ENCODE measurements around the gene SLC26A11. TPM values are rescaled to one million over a fixed set of nuclear protein-coding genes. Genes with fewer than 3 reads are reported as not detected.
A peak's percentile ranks its signal among the peaks of the same experiment; 100 is the strongest.
"Not testable (repeated sequence)": the region's sequence is repeated elsewhere in the genome, so short reads cannot be mapped to it uniquely, and the experiment has no call there.

The SLC26A11 gene
- total RNA-seq, 1 experiment from 2014 or later, result 7.6 TPM

DNA sequence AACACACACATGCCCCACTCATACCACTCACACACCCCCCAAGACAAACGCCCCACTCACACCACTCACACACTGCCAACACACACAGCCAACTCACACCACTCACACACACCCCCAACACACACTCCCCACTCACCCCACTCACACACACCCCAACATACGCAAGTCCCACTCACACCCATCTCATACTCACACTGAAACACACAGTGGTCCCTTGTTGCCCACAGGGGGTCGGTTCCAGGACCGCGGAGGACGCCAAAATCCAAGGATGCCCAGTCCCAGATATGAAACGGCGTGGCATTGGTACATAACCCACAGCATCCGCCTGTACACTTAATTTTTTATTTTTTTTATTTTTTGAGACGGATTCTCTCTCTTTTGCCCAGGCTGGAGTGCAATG, 61.3 kb downstream of the SLC26A11 start:
- DNase-seq (ENCODE audit: low read depth), result no peak

DNA sequence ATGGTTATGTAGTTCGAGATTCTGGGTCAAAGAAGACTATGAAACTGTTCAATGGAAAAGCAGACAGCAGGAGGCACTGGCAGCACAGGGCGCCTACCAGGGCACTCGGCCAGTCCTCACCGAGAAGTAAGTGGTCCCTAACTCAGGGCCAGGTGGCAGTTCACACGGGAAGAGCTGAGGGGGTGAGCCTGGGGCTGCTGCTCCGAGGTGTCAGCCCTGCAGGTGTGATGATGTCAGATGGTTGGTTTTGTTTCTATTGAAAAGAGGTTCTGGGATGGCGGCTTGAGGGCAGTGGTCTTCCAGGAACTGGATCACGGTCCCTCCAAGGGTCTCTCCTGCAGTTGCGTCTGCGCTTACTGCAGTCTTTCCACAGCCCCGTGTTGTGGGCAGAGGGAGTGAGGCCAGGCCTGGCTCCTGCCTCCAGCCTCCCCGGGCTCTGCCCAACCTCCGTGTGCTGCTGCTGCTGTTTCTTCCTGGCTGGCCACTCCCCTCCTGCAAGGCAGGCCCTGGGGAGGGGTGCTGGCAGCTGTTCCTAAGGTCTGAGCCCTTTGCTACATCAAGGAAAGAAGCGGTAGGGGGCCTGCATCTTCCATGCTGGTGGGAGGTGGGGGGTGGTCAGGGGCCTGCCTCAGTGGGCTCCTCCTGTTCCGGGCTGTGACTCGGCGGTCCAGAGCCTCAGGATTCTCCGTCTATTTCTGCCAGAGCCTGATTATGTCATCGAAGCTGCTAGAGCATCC, 63.1 kb downstream of the SLC26A11 start:
- no peak for DNase-seq (ENCODE audit: low read depth)

DNA sequence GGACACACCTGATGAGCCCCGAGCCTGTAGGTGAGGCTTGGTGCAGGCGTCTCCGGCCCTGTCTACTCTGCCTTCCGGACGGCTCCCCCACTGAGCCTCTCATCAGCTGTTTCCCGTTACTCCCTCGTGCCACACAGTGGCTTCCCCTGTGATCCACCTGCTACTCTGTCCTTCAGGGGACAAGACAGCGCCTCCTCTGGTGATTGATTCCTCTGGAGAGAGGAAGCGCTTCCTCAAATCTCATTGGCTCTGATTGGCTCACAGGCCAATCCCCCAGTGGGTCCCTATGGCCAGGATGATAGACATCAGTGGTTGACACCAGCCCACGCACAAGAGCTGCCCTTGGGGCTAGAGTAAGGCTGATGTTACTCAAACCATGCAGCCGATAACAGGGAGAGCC, 64.4 kb downstream of the SLC26A11 start:
- no peak for DNase-seq (ENCODE audit: low read depth)

DNA sequence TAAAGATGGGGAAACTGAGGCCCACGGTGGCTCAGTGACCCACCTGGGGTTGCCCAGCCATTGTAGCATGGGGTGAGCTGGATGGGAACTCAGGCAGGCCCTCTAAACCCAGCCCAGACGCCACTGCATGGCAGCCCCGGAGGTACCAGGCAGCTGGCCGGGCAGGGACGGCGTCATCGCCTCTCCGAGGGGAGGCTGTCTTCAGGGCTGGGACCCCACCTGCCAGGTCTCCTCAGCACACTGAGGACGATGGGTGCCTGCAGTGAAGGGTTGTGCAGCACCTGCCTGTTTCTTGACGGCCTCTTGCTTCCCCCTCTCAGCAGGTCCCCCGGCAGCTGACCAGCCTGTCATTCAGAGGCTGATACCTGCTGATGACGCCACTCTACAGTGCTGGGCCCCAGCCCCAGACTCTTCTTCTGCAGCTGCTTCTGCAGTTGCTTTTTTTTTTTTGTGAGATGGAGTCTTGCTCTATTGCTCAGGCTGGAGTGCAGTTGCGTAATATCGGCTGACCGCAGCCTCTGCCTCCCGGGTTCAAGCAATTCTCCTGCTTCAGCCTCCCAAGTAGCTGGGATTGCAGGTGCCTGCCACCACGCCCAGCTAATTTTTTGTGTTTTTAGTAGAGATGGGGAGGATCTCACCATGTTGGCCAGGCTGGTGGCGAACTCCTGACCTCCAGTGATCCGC, 65.2 kb downstream of the SLC26A11 start:
- no peak for DNase-seq (ENCODE audit: low read depth)

DNA sequence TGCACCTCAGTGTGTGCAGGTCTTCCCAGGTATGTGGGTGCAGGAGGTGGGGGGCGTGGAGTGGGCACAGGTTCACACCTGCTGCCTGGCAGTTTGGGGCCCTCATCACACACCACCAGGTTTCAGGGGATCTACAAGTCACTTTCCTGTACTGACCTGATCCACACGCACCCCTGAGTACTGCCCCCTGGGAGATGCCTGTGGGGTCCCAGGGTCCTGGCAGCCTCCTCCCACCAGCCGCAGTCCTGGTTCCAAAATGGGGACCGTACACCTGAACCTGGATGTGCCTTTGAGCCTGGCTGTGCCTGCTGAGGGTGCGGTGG, 66.4 kb downstream of the SLC26A11 start:
- DNase-seq (ENCODE audit: low read depth), result no peak

DNA sequence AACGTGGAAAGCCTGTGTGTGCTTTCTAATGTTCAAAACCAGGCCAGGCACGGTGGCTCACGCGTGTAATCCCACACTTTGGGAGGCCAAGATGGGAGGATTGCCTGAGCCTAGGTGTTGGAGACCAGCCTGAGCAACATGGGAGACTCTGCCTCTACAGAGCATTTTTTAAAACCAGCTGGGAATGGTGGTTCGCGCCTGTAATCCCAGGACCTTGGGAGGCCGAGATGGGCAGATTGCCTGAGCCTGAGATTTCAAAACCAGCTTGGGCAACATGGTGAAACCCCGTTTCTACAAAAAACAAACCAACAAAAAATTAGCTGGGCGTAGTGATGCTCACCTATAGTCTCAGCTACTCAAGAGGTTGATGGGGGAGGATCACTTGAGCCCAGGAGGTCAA, 66.8 kb downstream of the SLC26A11 start:
- no peak for DNase-seq (ENCODE audit: low read depth)

DNA sequence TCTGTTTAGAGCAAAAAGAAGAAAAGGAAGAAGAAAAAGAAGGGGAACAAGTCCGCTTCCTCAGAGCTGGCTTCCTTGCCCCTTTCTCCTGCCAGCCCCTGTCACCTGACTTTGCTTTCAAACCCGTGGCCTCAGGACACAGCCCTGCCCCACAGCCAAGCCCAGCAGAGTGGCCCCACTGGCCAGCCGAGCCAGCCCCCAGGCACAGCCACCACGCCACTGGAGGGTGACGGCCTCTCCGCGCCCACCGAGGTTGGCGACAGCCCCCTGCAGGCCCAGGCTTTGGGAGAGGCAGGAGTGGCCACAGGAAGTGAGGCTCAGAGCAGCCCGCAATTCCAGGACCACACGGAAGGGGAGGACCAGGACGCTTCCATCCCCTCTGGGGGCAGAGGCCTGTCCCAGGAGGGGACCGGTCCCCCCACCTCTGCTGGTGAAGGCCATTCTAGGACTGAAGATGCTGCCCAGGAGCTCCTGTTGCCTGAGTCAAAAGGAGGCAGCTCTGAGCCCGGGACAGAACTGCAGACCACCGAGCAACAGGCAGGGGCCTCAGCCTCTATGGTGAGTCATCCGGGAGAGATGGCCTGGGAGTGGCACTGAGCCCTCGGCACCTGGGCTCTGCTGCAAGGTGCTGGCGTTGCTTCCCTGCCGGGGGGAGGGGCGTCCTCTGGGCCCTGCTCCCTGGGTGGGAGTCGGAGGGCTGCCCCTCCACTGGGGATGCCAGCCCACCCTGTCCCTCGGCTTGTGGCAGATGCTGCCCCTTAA, 67.8 kb downstream of the SLC26A11 start:
- no peak for DNase-seq (ENCODE audit: low read depth)

DNA sequence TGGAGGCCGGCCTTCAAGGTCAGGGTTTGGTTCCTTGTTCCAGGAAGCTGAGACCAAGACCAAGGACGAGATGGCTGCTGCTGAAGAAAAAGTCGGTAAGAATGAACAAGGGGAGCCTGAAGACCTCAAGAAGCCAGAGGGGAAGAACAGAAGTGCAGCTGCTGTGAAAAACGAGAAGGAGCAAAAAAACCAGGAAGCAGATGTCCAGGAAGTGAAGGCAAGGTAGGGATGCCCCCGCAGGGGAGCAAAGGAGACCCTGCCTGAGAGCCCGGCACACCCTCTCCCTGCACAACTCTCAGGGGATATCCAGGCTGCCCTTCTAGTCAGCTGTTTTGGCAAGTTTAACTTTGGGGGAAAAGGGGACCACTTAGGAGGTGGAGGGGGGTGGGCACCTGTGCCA, 69.4 kb downstream of the SLC26A11 start:
- DNase-seq (ENCODE audit: low read depth), result no peak

DNA sequence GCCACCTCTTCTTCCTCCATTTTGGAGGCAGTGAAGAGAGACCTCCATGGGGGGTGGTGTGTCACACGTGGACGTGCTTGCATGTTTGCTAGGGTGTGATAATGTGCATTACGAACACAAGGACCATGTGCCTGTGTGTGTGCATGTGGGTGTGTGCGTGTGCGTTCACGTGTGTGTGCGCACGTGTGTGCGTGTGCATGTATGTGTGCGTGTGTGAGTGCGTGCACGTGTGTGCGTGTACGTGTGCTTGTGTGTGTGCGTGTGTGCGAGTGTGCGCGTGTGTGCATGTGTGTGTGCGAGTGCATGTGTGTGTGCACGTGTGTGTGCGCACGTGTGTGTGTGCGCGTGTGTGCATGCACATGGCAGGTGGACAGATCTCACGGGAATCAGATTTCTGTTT, 69.9 kb downstream of the SLC26A11 start:
- DNase-seq (ENCODE audit: low read depth), result no peak

DNA sequence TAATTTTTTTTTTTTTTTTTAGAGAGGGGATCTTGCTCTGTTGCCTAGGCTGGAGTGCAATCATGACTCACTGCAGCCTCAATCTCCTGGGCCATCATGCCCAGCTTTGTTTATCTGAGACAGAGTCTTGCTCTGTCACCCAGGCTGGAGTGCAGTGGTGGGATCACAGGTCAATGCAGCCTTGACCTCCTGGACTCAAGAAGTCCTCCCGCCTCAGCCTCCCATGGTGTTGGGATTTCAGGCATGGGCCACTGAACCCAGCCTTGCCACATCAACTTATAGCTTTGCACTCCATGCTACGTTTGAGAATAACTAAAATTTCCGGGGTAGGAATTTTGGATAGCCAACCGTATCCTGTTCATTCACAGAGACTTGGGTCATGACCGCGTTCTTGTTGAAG, 71.0 kb downstream of the SLC26A11 start:
- DNase-seq (ENCODE audit: low read depth), result no peak

DNA sequence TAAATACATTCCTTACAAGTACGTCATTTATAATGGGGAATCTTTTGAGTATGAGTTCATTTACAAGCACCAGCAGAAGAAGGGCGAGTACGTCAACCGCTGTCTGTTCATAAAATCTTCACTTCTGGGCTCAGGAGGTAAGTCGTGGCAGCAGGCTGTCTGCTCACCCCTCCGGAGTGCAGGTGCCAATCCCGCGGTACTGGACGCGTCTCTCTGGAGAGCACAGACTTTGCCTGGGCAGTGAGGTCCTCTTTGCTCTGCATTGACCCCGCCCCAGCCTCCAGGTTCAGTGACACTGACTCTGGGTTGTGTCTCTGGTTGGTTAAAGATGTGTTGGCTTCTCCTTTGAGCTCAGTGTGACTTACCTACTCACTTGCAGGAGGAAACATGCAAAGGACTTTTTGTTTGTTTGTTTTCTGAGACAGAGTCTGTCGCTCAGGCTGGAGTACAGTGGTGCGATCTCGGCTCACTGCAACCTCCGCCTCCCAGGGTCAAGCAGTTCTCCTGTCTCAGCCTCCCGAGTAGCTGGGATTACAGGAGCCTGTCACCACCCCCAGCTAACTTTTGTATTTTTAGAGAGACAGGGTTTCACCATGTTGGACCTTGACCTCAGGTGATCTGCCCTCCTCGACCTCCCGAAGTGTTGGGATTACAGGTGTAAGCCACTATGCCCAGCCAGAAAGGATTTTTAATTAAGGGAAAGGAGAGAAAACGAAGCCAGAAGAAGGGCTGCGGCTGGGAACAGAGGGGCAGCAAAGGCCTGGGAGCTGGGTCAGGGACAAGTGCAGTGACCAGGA, 71.7 kb downstream of the SLC26A11 start:
- DNase-seq (ENCODE audit: low read depth), result no peak

DNA sequence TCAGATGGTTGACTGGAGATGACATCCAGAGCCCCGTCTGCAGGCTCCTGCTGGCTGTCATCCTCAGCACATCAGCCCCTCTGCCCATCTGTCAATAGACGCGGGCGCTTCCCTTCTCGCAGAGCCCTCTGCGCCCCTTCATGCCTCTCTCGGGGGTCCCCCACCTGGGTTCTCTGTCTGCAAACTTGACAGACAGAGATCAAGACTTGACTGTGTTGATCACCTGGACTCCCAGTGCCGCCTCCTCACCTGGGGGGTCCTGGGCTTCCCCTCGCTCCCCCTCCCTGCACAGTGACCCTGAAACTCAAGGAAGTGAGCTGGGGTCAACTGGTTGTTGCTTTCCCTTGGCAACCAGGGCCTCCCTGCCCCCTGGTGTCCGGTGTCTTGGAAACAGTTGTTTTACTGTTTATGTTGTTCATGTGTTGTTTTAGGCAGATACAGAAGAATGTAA, 72.3 kb downstream of the SLC26A11 start:
- peak; percentile 15 for DNase-seq (ENCODE audit: low read depth)

DNA sequence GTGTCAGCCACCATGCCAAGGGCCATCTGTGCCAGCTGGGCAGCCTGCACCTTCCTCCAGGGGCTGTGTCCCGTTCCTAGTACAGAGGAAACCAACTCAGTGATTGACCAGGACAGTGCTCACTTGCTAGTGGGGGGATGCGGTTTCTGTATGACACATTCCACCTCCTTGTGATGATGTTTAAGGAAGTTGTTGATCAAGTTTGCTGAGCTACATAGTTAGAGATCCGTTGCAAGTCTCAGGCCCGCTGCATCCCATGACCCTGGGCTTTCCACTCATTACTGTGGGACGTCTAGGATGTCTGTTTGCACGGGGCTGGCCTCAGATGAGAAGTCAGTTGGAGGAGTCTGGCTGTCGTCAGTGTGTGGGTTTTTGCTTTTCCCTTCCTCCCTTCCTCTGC, 74.0 kb downstream of the SLC26A11 start:
- no peak for DNase-seq (ENCODE audit: low read depth)

DNA sequence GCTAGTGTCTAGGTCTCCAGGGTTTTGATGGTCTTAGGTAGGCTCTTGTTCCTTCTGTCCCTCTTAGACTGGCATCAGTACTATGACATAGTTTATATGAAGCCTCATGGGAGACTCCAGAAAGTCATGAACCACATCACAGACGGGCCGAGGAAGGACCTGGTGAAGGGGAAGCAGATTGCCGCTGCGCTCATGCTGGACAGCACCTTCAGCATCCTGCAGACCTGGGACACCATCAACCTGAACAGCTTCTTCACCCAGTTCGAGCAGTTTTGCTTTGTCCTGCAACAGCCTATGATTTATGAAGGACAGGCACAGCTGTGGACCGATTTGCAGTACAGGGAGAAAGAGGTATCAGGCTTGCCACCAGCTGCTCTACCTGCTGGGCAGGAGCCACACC, 74.4 kb downstream of the SLC26A11 start:
- DNase-seq (ENCODE audit: low read depth), result no peak

DNA sequence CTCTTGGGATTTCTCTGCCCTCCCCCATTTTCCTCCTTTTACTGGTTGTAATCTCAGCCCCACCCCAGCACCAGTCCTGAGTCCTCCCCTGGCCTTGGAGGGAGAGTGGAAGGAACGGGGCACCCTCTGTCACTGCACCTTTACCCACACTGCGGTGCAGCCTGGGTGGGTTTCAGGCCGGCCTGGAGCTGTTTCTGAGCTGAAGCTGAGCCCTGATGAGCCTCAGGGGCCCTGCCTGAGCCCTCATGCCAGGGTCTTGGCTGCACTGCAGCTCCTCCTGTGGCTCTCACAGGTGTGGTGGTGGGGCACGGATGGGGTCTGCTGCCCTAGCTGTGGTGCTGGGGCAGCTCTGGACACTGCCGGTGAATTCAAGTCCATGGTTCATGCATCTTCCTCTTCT, 74.9 kb downstream of the SLC26A11 start:
- DNase-seq (ENCODE audit: low read depth), result no peak

DNA sequence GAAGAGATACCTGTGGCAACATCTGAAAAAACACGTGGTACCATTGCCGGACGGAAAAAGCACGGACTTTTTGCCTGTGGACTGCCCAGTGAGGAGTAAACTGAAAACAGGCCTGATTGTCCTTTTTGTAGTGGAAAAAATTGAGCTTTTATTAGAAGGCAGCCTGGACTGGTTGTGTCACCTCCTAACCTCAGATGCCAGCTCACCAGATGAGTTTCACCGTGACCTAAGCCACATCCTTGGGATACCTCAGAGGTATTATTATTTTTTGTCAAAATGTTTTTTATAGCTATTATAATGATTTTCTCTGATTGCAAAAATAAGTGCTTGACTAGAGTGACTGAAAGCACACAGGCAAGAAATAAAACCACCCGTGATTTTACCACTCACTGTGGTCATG, 75.3 kb downstream of the SLC26A11 start:
- no peak for DNase-seq (ENCODE audit: low read depth)

DNA sequence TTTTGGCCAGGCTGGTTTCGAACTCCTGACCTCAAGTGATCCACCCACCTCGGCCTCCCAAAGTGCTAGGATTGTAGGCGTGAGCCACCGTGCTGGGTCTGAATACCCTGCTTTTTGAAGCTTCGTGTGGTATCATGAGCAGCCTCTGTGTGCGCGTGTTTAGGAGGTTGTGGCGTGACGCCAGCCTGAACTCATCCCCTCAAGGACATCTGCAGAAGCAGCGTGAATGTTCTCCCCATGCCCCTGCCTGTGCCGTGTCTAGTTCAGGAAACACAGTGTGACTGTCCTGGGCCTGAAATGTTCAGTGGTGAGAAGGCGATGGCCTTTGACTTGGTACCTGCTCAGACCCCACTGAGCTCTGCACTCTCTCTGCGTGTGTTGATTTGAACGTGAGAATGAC, 76.0 kb downstream of the SLC26A11 start:
- DNase-seq (ENCODE audit: low read depth), result no peak

DNA sequence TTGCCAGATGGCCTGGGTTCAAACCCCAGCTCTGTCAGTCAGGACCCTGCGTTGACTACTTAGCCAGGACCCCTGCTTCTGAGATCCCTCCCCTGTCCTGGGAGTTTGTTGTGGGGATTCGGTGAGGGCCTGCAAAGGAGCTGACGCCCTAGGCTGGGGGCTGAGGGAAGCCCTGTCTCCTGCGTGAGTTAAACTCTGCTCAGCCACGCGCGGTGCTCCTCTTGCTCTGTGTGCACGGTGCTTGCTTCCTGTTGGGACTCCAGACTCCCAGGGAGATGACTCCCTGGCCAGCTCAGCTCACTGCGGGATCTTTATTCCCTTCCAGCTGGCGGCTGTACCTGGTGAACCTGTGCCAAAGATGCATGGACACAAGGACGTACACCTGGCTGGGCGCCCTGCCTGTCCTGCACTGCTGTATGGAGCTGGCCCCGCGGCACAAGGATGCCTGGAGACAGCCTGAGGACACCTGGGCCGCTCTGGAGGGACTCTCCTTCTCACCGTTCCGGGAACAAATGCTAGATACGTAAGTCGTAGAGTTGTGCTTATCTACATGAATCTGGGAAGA, 77.9 kb downstream of the SLC26A11 start:
- no peak for DNase-seq (ENCODE audit: low read depth)

DNA sequence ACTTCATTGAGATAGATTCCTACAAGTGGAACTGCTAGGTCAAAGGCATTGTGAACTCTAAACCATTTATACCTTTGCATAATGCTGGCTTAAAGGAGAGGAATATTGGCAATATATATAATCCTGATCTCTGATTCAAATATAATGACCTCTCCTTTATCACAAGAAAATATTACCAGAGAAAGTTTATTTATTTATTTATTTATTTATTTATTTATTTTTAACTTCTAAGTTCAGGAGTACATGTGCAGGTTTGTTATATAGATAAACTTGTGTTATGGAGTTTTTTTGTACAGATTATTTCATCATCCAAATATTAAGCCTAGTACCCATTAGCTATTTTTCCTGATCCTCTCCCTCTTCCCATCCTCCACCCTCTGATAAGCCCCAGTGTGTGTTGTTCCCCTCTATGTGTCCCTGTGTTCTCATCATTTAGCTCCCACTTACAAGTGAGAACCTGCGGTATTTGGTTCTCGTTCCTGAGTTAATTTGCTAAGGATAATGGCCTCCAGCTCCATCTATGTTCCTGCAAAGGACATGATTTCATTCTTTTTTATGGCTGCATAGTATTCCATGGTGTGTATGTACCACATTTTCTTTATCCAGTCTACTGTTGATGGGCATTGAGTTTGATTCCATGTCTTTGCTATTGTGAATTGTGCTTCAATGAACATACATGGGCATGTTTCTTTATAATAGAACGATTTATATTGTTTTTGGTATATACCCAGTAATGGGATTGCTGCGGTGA, 79.3 kb downstream of the SLC26A11 start:
- DNase-seq (ENCODE audit: low read depth), result not testable (repeated sequence)

DNA sequence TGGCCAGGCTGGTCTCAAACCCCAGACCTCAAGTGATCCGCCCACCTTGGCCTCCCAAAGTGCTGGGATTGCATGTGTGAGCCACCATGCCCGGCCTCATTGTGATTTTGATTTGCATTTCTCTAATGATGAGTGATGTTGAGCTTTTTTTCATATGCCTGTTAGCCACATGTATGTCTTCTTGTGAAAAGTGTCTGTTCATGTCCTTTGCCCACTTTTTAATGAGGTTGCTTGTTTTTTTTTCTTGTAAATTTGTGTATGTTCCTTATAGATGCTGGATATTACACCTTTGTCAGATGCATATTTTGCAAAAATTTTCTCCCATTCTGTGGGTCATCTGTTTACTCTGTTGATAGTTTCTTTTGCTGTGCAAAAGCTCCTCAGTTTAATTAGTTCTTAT, 80.5 kb downstream of the SLC26A11 start:
- not testable (repeated sequence) for DNase-seq (ENCODE audit: low read depth)
